HG03432 (cell line): ENCODE results near the gene CACNA1H.
"Not testable (repeated sequence)": the region's sequence is repeated elsewhere in the genome, so short reads cannot be mapped to it uniquely, and the experiment has no call there.

Experiments used
- ATAC-seq: cut with Tn5 transposase; IDR thresholded peaks from one replicate; pipeline ENCODE4 v1.9.1; 2021; ENCODE audit warnings: mild to moderate bottlenecking, moderate library complexity; ENCODE audit not compliant: unreplicated experiment

Gene CACNA1H

DNA sequence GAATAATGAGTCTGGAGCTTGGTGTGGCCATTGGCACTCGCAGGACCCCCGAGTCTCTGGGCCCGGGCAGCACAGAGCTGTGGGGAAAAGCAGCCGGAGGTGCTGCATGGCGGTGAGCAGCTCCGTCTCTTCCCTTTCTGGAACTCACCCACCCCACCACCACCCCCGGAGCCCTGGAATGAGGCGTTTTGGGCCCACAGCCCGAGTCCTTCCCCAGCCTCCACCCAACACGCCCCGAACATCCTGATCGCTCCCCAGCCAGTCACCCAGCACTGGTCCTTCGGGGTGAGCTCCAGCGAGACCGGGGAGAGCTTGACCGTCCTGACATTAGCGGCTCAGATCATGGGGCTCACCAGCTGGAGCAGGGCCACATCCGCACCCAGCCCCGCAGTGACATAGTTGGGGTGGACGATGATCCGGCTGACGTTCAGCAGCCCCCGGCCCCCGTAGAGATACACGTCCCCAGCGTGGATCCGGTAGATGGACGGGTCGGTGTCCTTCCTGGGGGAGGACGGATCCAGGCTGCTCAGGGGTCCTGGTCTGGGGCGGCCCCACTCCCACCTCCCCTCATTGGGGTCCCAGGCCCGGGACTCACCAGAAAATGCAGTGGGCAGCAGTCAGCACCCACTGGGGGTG is 109.4 kb downstream of the CACNA1H start:
- no peak for ATAC-seq

DNA sequence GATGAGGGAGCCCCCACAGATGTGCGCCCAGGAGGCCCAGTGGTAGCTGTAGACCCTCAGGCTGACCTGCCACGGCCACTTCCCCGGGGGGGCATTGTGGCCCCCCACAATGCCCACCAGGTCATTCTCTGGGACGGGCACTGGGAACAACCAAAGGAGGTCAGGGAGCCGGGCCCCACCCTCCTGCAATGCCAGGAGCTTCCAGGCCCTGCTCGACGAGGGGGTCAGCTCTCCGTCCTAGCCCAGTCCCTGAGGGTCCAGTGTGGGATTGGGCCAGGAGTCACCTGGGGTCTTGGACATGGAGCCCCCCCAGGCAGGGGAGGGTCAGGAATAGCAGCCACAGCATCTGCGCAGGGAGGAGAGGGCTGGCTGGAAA is 109.9 kb downstream of the CACNA1H start:
- no peak for ATAC-seq

DNA sequence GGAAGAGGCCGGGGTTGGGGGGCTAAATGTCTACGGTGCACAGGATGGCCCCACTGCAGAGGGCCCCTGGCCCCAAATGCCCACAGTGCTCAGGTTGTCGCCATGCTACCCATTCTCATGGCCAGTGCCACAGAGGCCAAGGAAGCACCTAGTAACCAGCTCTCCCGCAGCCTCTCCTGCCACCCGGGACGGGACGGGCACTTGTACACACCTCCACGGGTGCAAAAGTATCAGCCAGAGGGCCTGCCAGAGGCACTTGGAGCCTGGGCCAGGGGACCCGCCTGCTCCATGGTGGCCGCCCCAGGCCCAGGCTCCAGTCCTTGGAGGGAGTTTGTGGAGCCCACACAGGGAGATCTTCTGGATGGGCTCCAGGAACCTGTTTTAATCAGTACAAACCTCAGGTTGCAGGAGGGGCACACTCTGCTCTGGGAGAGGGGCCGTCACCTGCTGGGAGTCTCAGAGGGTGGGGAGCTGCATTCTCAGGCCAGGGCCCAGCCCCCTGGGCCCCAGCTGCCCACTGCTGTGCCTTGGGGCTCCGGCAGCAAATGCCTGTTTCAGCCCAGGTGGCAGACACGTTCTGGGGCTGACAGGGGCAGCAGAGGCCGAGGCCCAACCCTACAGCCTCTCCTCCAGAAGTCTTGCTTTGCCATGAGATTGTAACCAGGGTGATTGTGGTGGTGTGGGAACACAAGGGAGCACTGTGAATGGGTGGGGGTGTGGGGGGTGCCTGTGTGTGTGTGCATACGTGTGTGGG is 110.9 kb downstream of the CACNA1H start:
- ATAC-seq: no peak

DNA sequence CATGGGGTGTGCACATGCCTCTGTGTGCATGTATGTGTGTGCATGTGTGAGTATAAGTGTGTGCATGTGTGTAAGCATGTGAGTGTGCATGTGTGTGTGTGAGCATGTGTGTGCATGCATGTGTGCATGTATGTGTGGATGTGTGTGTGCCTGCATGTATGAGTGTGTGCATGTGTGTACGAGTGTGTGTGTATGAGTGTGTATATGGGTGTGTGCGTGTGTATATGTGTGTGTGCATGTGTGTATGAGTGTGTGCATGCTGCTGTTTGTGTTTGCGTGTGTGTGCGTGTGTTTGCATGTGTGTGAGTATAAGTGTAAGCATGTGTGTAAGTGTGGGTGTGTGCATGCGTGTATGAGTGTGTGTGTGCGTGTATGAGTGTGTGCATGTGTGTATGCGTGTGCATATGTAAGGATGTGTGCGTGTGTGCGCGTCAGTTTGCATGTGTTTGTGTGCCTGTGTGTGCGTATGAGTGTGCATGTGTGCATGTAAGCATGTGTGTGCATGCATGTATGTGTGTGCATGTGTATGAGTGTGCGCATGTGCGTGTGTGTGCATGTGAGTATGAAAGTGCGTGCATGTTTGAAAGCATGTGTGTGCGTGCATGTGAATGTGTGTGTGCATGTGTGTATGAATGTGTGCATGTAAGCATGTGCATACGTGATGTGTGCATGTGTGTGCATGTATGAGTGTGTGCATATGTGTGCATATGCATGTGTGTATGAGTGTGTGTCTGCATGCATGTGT is 111.6 kb downstream of the CACNA1H start:
- no peak for ATAC-seq

DNA sequence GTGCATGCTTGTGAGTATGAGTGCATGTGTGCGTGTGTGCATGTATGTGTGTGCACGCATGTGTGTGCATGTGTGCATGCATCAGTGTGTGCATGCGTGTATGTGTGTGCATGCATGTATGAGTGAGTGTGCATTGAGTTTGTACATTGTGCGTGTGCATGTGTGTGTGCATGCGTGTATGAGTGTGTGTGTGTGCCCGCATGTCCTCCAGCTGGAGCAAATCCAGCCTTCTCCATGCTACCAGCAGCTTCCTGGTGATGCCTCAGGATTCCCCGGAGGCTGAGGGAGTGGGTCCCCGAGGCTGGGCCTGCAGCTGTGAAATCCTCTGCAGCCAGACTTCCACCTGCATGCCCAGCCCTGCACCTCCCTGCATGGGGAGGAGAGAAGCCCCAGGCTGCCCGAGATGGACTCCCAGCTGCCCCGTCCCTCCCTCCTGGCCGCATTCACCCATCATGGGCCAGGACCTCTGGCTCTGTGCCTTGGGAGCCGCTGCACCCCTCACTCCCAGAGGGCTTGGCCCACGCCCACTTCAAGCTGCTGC is 112.3 kb downstream of the CACNA1H start:
- no peak for ATAC-seq

DNA sequence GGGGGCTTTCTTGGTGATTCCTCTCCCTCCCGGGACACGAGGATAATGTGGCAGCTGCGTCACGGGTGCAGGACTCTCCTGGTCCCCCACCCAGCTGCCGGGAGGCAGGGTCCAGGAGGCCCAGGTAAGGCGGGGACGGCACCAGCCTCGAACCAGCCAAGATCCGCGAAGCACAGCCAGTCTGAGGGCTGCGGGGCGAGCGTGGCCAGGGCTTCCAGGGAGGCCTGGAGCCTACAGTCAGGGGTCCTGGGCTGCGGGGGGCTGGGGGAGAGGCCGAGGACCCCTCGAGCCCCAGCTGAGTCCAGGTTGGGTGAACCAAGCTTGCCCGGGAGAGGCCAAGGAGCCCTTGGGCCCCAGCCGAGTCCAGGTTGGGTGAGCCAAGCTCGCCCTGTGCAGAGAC is 112.9 kb downstream of the CACNA1H start:
- no peak for ATAC-seq

DNA sequence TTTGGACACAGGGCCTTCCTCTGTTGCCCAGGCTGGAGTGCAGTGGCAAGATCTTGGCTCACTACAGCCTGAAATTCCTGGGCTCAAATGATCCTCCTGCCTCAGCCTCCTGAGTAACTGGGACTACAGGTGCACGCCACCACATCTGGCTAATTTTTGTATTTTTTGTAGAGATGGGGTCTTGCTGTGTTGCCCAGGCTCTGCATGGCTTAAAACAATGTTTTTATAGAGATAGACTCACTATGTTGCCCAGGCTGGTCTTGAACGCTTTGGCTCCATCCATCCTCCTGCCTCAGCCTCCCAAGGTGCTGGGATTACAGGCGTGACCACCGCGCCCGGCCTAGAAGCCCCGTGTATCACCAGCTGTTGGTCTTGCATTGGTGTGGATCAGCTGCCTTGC is 116.5 kb downstream of the CACNA1H start:
- not testable (repeated sequence) for ATAC-seq

DNA sequence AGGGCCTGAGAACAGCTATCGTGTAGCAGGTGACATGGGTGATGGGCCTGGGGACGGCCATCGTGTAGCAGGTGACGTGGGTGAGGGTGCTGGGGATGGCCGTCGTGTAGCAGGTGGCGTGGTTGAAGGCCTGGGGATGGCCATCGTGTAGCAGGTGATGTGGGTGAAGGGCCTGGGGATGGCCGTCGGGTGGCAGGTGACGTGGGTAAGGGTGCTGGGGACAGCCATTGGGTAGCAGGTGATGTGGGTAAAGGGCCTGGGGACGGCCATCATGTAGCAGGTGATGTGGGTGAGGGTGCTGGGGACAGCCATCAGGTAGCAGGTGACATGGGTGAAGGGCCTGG is 118.4 kb downstream of the CACNA1H start:
- no peak for ATAC-seq
